H1 (cell line): ENCODE results near the gene LMAN2. TPM values are rescaled to one million over a fixed set of nuclear protein-coding genes. Genes with fewer than 3 reads are reported as not detected.

ENCODE experiments used
- CTCF ChIA-PET: fragments of 300-600 bp; sonication (Branson Sonifier 250); formaldehyde crosslinking; loops from one replicate; lab custom pipeline; 2021; ENCODE audit not compliant: partially characterized antibody; lab: Charles Lee
- POLR2A ChIA-PET: fragments of 300-600 bp; sonication (Branson Sonifier 250); formaldehyde crosslinking; loops from one replicate; lab custom pipeline; 2021; ENCODE audit warnings: inconsistent platforms; ENCODE audit not compliant: partially characterized antibody; lab: Charles Lee
- DNase-seq, 2 experiments: peaks; one replicate each; pipeline versions ENCODE4 v3.0.0 to v3.0.0-alpha.2; 2010 to 2022; ENCODE audit warnings: low spot score in 2 of 2, low read depth in 1 of 2, mixed read lengths in 1 of 2
- FAIRE-seq: peaks from 2 replicates; lab custom pipeline; 2011; peaks lifted over from hg19 to GRCh38; lab: Jason Lieb, UNC
- H2AFZ ChIP-seq: 2 replicates; pipeline ENCODE4 v1.8.1; 2012; ENCODE audit warnings: low read length, inconsistent platforms
- H2AK5ac ChIP-seq: 2 replicates; pipeline ENCODE4 v1.6.1; 2013; ENCODE audit warnings: low read depth, low read length
- H2BK120ac ChIP-seq: replicated peaks from 2 replicates; pipeline ENCODE3; 2013; ENCODE audit warnings: low read depth, low read length, inconsistent platforms
- H2BK12ac ChIP-seq: 2 replicates; pipeline ENCODE4 v1.6.1; 2013; ENCODE audit warnings: low read depth, low read length
- H2BK15ac ChIP-seq: 2 replicates; pipeline ENCODE4 v1.6.1; 2013; ENCODE audit warnings: low read length
- H2BK20ac ChIP-seq: 2 replicates; pipeline ENCODE4 v1.6.1; 2013; ENCODE audit warnings: low read length
- H2BK5ac ChIP-seq: 2 replicates; pipeline ENCODE4 v1.6.1; 2013; ENCODE audit warnings: low read depth, low read length
- H3K14ac ChIP-seq: 2 replicates; pipeline ENCODE4 v1.6.1; 2013; ENCODE audit warnings: inconsistent platforms; ENCODE audit not compliant: insufficient read length
- H3K18ac ChIP-seq: 2 replicates; pipeline ENCODE4 v1.6.1; 2013; ENCODE audit warnings: low read length; ENCODE audit errors: extremely low read depth
- H3K23ac ChIP-seq: 2 replicates; pipeline ENCODE4 v1.6.1; 2013; ENCODE audit warnings: inconsistent platforms; ENCODE audit not compliant: insufficient read length
- H3K23me2 ChIP-seq: 2 replicates; pipeline ENCODE4 v1.6.1; 2013; ENCODE audit warnings: low read depth, low read length
- H3K27ac ChIP-seq: 2 replicates; pipeline ENCODE4 v1.6.1; 2011; ENCODE audit warnings: low read depth, low read length, inconsistent platforms
- H3K27me3 ChIP-seq, 4 experiments: replicated peaks in 1 of 4; 1 replicate in 1 of 4; 2 replicates in 3 of 4; pipeline versions ENCODE4 v1.6.1 to v1.8.1; 2011 to 2013; ENCODE audit warnings: low read length in 3 of 4, mild to moderate bottlenecking in 3 of 4, inconsistent platforms in 2 of 4, mixed read lengths in 2 of 4, moderate library complexity in 1 of 4; ENCODE audit not compliant: control insufficient read depth in 3 of 4, insufficient read depth in 3 of 4; ENCODE audit errors: extremely low read depth in 1 of 4
- H3K36me3 ChIP-seq, 4 experiments: 2 replicates each; pipeline versions ENCODE4 v1.6.1 to v1.8.1; 2011 to 2013; ENCODE audit warnings: mild to moderate bottlenecking in 4 of 4, low read length in 3 of 4, moderate library complexity in 2 of 4, control low read depth in 1 of 4, inconsistent platforms in 1 of 4; ENCODE audit not compliant: insufficient read depth in 4 of 4, control insufficient read depth in 2 of 4
- H3K4ac ChIP-seq: replicated peaks from 2 replicates; pipeline ENCODE3; 2013; ENCODE audit warnings: low read length, low read depth, mixed read lengths, inconsistent platforms; ENCODE audit not compliant: insufficient read length
- H3K4me1 ChIP-seq, 4 experiments: replicated peaks in 1 of 4; 1 replicate in 1 of 4; 2 replicates in 3 of 4; pipeline versions ENCODE4 v1.6.1 to v1.8.1; 2011 to 2013; ENCODE audit warnings: low read length in 3 of 4, inconsistent platforms in 2 of 4, mixed read lengths in 1 of 4; ENCODE audit not compliant: insufficient read depth in 4 of 4, control insufficient read depth in 3 of 4
- H3K4me2 ChIP-seq, 2 experiments: 2 replicates each; pipeline versions ENCODE4 v1.6.1 to v1.8.1; 2011 to 2013; ENCODE audit warnings: low read depth in 2 of 2, low read length in 2 of 2, control low read depth in 1 of 2, inconsistent platforms in 1 of 2, mild to moderate bottlenecking in 1 of 2; ENCODE audit not compliant: insufficient read depth in 1 of 2
- H3K4me3 ChIP-seq, 4 experiments: fragments of 200-600, 300-600 bp in 1 of 4; sonication (generic), shearing (Covaris generic), sonication (Bioruptor Twin) in 1 of 4; 2 replicates each; pipeline versions ENCODE4 v1.5.1 to v1.8.1; 2011 to 2016; ENCODE audit warnings: low read length in 4 of 4, low read depth in 3 of 4, control low read depth in 2 of 4, inconsistent platforms in 2 of 4, mild to moderate bottlenecking in 2 of 4, mixed read lengths in 1 of 4, moderate library complexity in 1 of 4; ENCODE audit not compliant: insufficient read depth in 2 of 4; ENCODE audit errors: extremely low read depth in 1 of 4
- H3K56ac ChIP-seq: replicated peaks from 2 replicates; pipeline ENCODE3; 2013; ENCODE audit warnings: low read depth, mild to moderate bottlenecking, mixed read lengths, low read length, inconsistent platforms; ENCODE audit not compliant: insufficient read length
- H3K79me1 ChIP-seq: 2 replicates; pipeline ENCODE4 v1.6.1; 2013; ENCODE audit warnings: low read depth, low read length, control low read depth
- H3K79me2 ChIP-seq, 2 experiments: 2 replicates each; pipeline versions ENCODE4 v1.6.1 to v1.8.1; 2012 to 2013; ENCODE audit warnings: low read length in 2 of 2, mild to moderate bottlenecking in 2 of 2, inconsistent platforms in 1 of 2; ENCODE audit not compliant: insufficient read depth in 2 of 2, control insufficient read depth in 1 of 2
- H3K9ac ChIP-seq, 4 experiments: replicated peaks in 1 of 4; 1 replicate in 1 of 4; 2 replicates in 3 of 4; pipeline versions ENCODE4 v1.6.1 to v1.8.1; 2011 to 2013; ENCODE audit warnings: low read depth in 3 of 4, low read length in 3 of 4, control low read depth in 2 of 4, mild to moderate bottlenecking in 2 of 4, moderate library complexity in 2 of 4, inconsistent platforms in 1 of 4; ENCODE audit errors: extremely low read depth in 1 of 4
- H3K9me3 ChIP-seq, 2 experiments: 2 replicates each; pipeline versions ENCODE4 v1.6.1 to v1.8.1; 2012 to 2013; ENCODE audit warnings: mild to moderate bottlenecking in 2 of 2, moderate library complexity in 2 of 2, control low read depth in 1 of 2, inconsistent platforms in 1 of 2, low read depth in 1 of 2, low read length in 1 of 2, mixed read lengths in 1 of 2; ENCODE audit not compliant: insufficient read depth in 2 of 2
- H4K20me1 ChIP-seq, 2 experiments: replicated peaks in 1 of 2; 2 replicates each; pipeline versions ENCODE3 to v1.8.1; 2011 to 2013; ENCODE audit warnings: inconsistent platforms in 2 of 2, low read length in 2 of 2, mild to moderate bottlenecking in 1 of 2; ENCODE audit not compliant: insufficient read depth in 2 of 2, control insufficient read depth in 1 of 2
- H4K5ac ChIP-seq: 2 replicates; pipeline ENCODE4 v1.6.1; 2013; ENCODE audit warnings: low read length, low read depth, mixed read lengths, inconsistent platforms; ENCODE audit not compliant: insufficient read length
- H4K8ac ChIP-seq: 2 replicates; pipeline ENCODE4 v1.8.0; 2013; ENCODE audit warnings: mild to moderate bottlenecking, moderate library complexity, low read length, inconsistent platforms; ENCODE audit not compliant: insufficient read depth; ENCODE audit errors: extremely low read depth
- H4K91ac ChIP-seq: replicated peaks from 2 replicates; pipeline ENCODE3; 2013; ENCODE audit warnings: low read length, mixed read lengths, inconsistent platforms; ENCODE audit not compliant: insufficient read length
- BRCA1 ChIP-seq: IDR thresholded peaks from 2 replicates; pipeline ENCODE4 v1.6.1; 2012; ENCODE audit warnings: low read depth, low read length, improper control_type of control experiment
- CBX5 ChIP-seq: fragments of 300-800, 300-1000 bp; sonication (generic); IDR thresholded peaks from 2 replicates; pipeline ENCODE4 v1.7.1; 2016; ENCODE audit warnings: antibody characterized with exemption, low read length, low read depth
- CTBP2 ChIP-seq: IDR thresholded peaks from 2 replicates; pipeline ENCODE4 v1.7.0; 2011; ENCODE audit warnings: borderline replicate concordance, mild to moderate bottlenecking, moderate library complexity, mixed read lengths, low read length; ENCODE audit not compliant: insufficient read depth, insufficient read length
- E2F6 ChIP-seq: IDR thresholded peaks from 2 replicates; pipeline ENCODE4 v1.6.1; 2012; ENCODE audit warnings: inconsistent platforms
- KDM4A ChIP-seq: IDR thresholded peaks from one replicate; pipeline ENCODE4 v1.7.1; 2012; ENCODE audit warnings: low read depth, mild to moderate bottlenecking, moderate library complexity, low read length, inconsistent platforms; ENCODE audit not compliant: severe bottlenecking
- NRF1 ChIP-seq: IDR thresholded peaks from 2 replicates; pipeline ENCODE4 v1.6.1; 2011; ENCODE audit warnings: mild to moderate bottlenecking, low read depth, low read length, improper control_type of control experiment
- POLR2A ChIP-seq, 2 experiments: IDR thresholded peaks; 1 replicate in 1 of 2; 2 replicates in 1 of 2; pipeline ENCODE4 v1.6.1; 2011; ENCODE audit warnings: low read depth in 2 of 2, low read length in 2 of 2, mild to moderate bottlenecking in 2 of 2; ENCODE audit errors: control extremely low read depth in 1 of 2
- RFX5 ChIP-seq: IDR thresholded peaks from 2 replicates; pipeline ENCODE4 v1.6.1; 2011; ENCODE audit warnings: low read depth, low read length, improper control_type of control experiment, borderline replicate concordance
- RXRA ChIP-seq: IDR thresholded peaks from 2 replicates; pipeline ENCODE4 v1.6.1; 2011; ENCODE audit warnings: low read depth, mild to moderate bottlenecking, low read length, moderate library complexity; ENCODE audit not compliant: insufficient read depth
- SP2 ChIP-seq: IDR thresholded peaks from 2 replicates; pipeline ENCODE4 v1.6.1; 2012; ENCODE audit warnings: mild to moderate bottlenecking, low read length, inconsistent platforms
- TAF7 ChIP-seq: optimal IDR thresholded peaks from 2 replicates; pipeline ENCODE3; 2011; ENCODE audit warnings: low read depth, mild to moderate bottlenecking, inconsistent platforms, low read length, moderate library complexity, borderline replicate concordance
- WGBS, 2 experiments: shearing (Covaris generic) in 1 of 2; methylation state at CpG; one replicate each; pipeline versions ENCODE4 v1.1.6 to v1.1.7; 2013 to 2015; ENCODE audit warnings: low lambda C conversion rate in 2 of 2, mixed read lengths in 2 of 2, inconsistent platforms in 1 of 2, low coverage in 1 of 2, missing lambda C conversion rate in 1 of 2; ENCODE audit not compliant: insufficient replicate concordance in 2 of 2, insufficient coverage in 1 of 2, insufficient read length in 1 of 2; ENCODE audit errors: extremely low coverage in 1 of 2, missing lambda C conversion rate in 1 of 2; 5-methylcytosine and 5-hydroxymethylcytosine counted together
- polyA plus RNA-seq, 7 experiments: library from polyadenylated mRNA; depleted of rRNA in 3 of 7; stranded (reverse) in 5 of 7; unstranded in 2 of 7; fragments of >200 nt in 5 of 7; fragments of 200-250 nt in 2 of 7; gene quantifications; 1 replicate in 5 of 7; 2 replicates in 1 of 7; 4 replicates in 1 of 7; pipeline versions ENCODE4 v1.2.1 to v1.2.3, GENCODE V29; 2011 to 2013; ENCODE audit warnings: missing spikeins in 2 of 7, mixed read lengths in 2 of 7
- total RNA-seq: library from RNA; stranded (reverse); fragmentation: NEBNext Ultra II Directional; extraction: Animal tissue kit (Norgen Biotek cat#: 25700); gene quantifications from 2 replicates; pipeline ENCODE4 v1.2.1, GENCODE V29; 2021
- TF ChIP-seq, protein P1 (sequence below): IDR thresholded peaks from 2 replicates; pipeline ENCODE4 v1.6.1; 2011; ENCODE audit warnings: low read depth, mild to moderate bottlenecking, low read length; ENCODE audit not compliant: insufficient read depth

The LMAN2 gene
- total and polyA plus RNA-seq, 2 of the 8 experiments (the other 6 are each of a cell fraction or from before 2014, with no cell fraction given): 116 to 225 TPM

- no peaks in the 10 kb centered on the region for H3K9me3 ChIP-seq
- H2BK12ac ChIP-seq: peak overlapping the region; percentile 31; the same call in 1 of the 2 replicates
- no peak overlapping the region for H3K4ac ChIP-seq
- H3K4me1 ChIP-seq: peaks cover 0 to 3% (median 0%) of the 10 kb centered on the region in 4 experiments; a peak in 4 of 7 replicates
- peak overlapping the region; percentile 17; the same call in 1 of the 2 replicates for H2AK5ac ChIP-seq
- no peak overlapping the region for H3K23ac ChIP-seq
- no peaks in the 10 kb centered on the region for H3K79me1 ChIP-seq
- H4K8ac ChIP-seq: no peak overlapping the region
- H2BK20ac ChIP-seq: no peak overlapping the region
- no peak overlapping the region for H2BK15ac ChIP-seq
- H4K91ac ChIP-seq: no peak overlapping the region
- H3K56ac ChIP-seq: no peak overlapping the region
- H3K4me2 ChIP-seq: no peak overlapping the region
- H3K9ac ChIP-seq: no peak overlapping the region
- H3K14ac ChIP-seq: no peak overlapping the region
- H3K23me2 ChIP-seq: no peaks in the 10 kb centered on the region
- peaks cover 0 to 19% (median 10%) of the 10 kb centered on the region in 4 experiments; a peak in 6 of 7 replicates for H3K27me3 ChIP-seq
- no peak for FAIRE-seq
- H2BK120ac ChIP-seq: no peak overlapping the region
- H2BK5ac ChIP-seq: peak overlapping the region; percentile 5; the same call in 1 of the 2 replicates
- no peaks in the 10 kb centered on the region for H3K36me3 ChIP-seq
- no peak overlapping the region for H3K27ac ChIP-seq
- no peak overlapping the region for H3K18ac ChIP-seq
- WGBS, 2 experiments: 89% methylated on average over 1 of the region's 1 CpG; no CpG with 5 or more reads in 1 of the 2 experiments
- CTCF ChIA-PET: interaction anchor here (0.8 to 18.7 kb wide), 7 partner anchors 9 to 54 kb away, joined by 3 to 430 read pairs (median 37); partner anchors contain the start of genes PFN3, PRR7 and SLC34A1
- H3K79me2 ChIP-seq: no peaks in the 10 kb centered on the region
- no peak overlapping the region for H2AFZ ChIP-seq
- no peak overlapping the region for H3K4me3 ChIP-seq
- no peak overlapping the region for H4K5ac ChIP-seq
- TF ChIP-seq TAF7: no peak
- TF ChIP-seq RXRA: no peak
- TF ChIP-seq POLR2A (IDR thresholded peaks at IDR 0.05; ENCODE audit: control extremely low read depth in 1 of 2, low read depth in 2 of 2, low read length in 2 of 2): no peak
- no peak for TF ChIP-seq CTBP2
- no peak for TF ChIP-seq RFX5
- TF ChIP-seq NRF1: no peak
- TF ChIP-seq BRCA1: no peak
- no peak for TF ChIP-seq CBX5
- TF ChIP-seq E2F6: no peak
- no peak for TF ChIP-seq KDM4A
- TF ChIP-seq, protein P1, sequence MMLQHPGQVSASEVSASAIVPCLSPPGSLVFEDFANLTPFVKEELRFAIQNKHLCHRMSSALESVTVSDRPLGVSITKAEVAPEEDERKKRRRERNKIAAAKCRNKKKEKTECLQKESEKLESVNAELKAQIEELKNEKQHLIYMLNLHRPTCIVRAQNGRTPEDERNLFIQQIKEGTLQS: no peak
- TF ChIP-seq SP2: no peak
- POLR2A ChIA-PET: interaction anchor here (1.0 to 4.2 kb wide), 6 partner anchors 10 to 104 kb away, joined by 4 to 16 read pairs (median 4); partner anchors contain the start of genes PDLIM7 and PRR7
- H4K20me1 ChIP-seq: no peaks in the 10 kb centered on the region
- no peak for DNase-seq
These were observed 41.8 kb upstream of the LMAN2 start for GRCh38 chr5:177393206-177393765.
